ENCODE results near the gene ATP5MG. TPM values are rescaled to one million over a fixed set of nuclear protein-coding genes. Genes with fewer than 3 reads are reported as not detected.

Gene ATP5MG
- total and polyA plus RNA-seq, 2 of the 8 experiments (the other 6 are each of a cell fraction or from before 2014, with no cell fraction given), result 237 to 464 TPM

DNA sequence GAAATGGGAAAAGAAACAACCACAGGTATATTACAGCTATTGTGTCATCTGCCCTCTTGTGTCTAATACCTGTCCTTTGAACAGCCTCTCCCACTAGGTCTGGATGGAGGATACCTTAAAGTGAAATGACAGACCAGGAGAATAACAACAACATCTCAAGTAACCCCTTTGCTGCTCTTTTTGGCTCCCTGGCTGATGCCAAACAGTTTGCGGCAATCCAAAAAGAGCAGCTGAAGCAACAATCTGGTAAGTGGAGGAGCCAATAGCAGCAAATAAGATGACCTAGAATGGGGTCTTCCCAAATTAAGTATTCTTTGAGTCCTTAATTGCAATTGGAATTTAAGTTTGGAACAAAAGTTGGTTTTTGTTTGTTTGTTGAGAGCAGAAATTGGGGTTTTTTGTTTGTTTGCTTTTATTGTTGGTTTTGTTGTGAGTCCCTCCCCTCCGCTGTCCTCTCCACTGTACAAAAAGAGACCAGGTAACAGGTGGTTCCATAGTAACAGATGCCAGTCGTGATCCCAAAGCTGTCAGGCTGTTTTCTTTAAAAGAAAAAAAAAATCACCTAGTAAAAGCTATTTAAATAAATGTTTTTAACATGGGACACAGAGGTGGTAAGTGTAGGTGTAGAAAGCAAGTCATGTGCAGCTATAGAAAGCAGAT is 36.3 kb upstream of the ATP5MG start:
- Histone ChIP-seq H3K4ac (replicated peaks; ENCODE audit: insufficient read length, low read depth, low read length) (no peak overlapping the region), H3K27me3 (replicated peaks in 1 of 4; ENCODE audit: control insufficient read depth in 3 of 4, extremely low read depth in 1 of 4, insufficient read depth in 3 of 4, low read length in 3 of 4) (no peaks in the 10 kb centered on the region; a peak in 1 of 7 replicates), H3K14ac (ENCODE audit: insufficient read length) (no peak overlapping the region), H3K9ac (replicated peaks in 1 of 4; ENCODE audit: extremely low read depth in 1 of 4, low read depth in 3 of 4, low read length in 3 of 4) (no peak overlapping the region), H3K4me1 (replicated peaks in 1 of 4; ENCODE audit: control insufficient read depth in 3 of 4, insufficient read depth in 4 of 4, low read length in 3 of 4) (peaks cover 0 to 2% (median 0%) of the 10 kb centered on the region in 4 experiments; a peak in 1 of 7 replicates), H2BK120ac (replicated peaks; ENCODE audit: low read depth, low read length) (no peak overlapping the region), H2BK20ac (ENCODE audit: low read length) (no peak overlapping the region), H3K23ac (ENCODE audit: insufficient read length) (no peak overlapping the region), H2BK12ac (ENCODE audit: low read depth, low read length) (no peak overlapping the region), H2BK5ac (ENCODE audit: low read depth, low read length) (no peak overlapping the region), H3K4me3 (ENCODE audit: extremely low read depth in 1 of 4, insufficient read depth in 2 of 4, low read depth in 3 of 4, low read length in 4 of 4) (no peak overlapping the region), H2AK5ac (ENCODE audit: low read depth, low read length) (no peak overlapping the region), H4K20me1 (replicated peaks in 1 of 2; ENCODE audit: control insufficient read depth in 1 of 2, insufficient read depth in 2 of 2, low read length in 2 of 2) (peaks cover 0 to 3% of the 10 kb centered on the region in 2 experiments), H3K9me3 (ENCODE audit: insufficient read depth in 2 of 2, low read depth in 1 of 2, low read length in 1 of 2) (no peaks in the 10 kb centered on the region), H3K27ac (ENCODE audit: low read depth, low read length) (no peak overlapping the region), H3K36me3 (ENCODE audit: control insufficient read depth in 2 of 4, insufficient read depth in 4 of 4, low read length in 3 of 4) (peaks cover 0 to 20% (median 17%) of the 10 kb centered on the region in 4 experiments; a peak in 7 of 8 replicates), H2BK15ac (ENCODE audit: low read length) (no peak overlapping the region), H3K4me2 (ENCODE audit: insufficient read depth in 1 of 2, low read depth in 2 of 2, low read length in 2 of 2) (no peak overlapping the region), H4K5ac (ENCODE audit: insufficient read length, low read depth, low read length) (no peak overlapping the region), H3K18ac (ENCODE audit: extremely low read depth, low read length) (no peak overlapping the region), H3K23me2 (ENCODE audit: low read depth, low read length) (peaks cover under 1% of the 10 kb centered on the region), H2AFZ (ENCODE audit: low read length) (no peak overlapping the region), H3K79me1 (ENCODE audit: low read depth, low read length) (peaks cover 2% of the 10 kb centered on the region; the same call in 1 of the 2 replicates), H4K8ac (ENCODE audit: extremely low read depth, insufficient read depth, low read length) (no peak overlapping the region), H3K79me2 (ENCODE audit: control insufficient read depth in 1 of 2, insufficient read depth in 2 of 2, low read length in 2 of 2) (peaks cover 0 to 28% of the 10 kb centered on the region in 2 experiments; a peak in 3 of 4 replicates), H3K56ac (replicated peaks; ENCODE audit: insufficient read length, low read depth, low read length) (no peak overlapping the region), H4K91ac (replicated peaks; ENCODE audit: insufficient read length, low read length) (no peak overlapping the region)
- DNase-seq (ENCODE audit: low read depth in 1 of 2, low spot score in 2 of 2) (no peak), FAIRE-seq (no peak)
- 89% methylated on average over 3 of the region's 3 CpGs; no CpG with 5 or more reads in 1 of the 2 experiments for WGBS, 2 experiments (ENCODE audit: extremely low coverage in 1 of 2, insufficient coverage in 1 of 2, insufficient read length in 1 of 2, insufficient replicate concordance in 2 of 2, low coverage in 1 of 2, low lambda C conversion rate in 2 of 2, missing lambda C conversion rate in 1 of 2)
- POLR2A ChIA-PET (ENCODE audit: partially characterized antibody), result interaction anchor here (0.6 to 3.1 kb wide), 2 partner anchors 9 to 166 kb away, joined by 4 to 12 read pairs; no protein-coding TSS in a partner anchor
- CTCF ChIA-PET (ENCODE audit: partially characterized antibody), result interaction anchor here (0.8 to 1.6 kb wide), 3 partner anchors 21 to 123 kb away, joined by 3 to 4 read pairs (median 3); no protein-coding TSS in a partner anchor
- TF ChIP-seq SP1 (IDR thresholded peaks at IDR 0.05; ENCODE audit: low read depth, low read length), result no peak
- no peak for TF ChIP-seq RFX5 (IDR thresholded peaks at IDR 0.05; ENCODE audit: borderline replicate concordance, low read depth, low read length)
